Sigmoid colon (tissue), 7 donors: ENCODE results near the gene MPC1. TPM values are rescaled to one million over a fixed set of nuclear protein-coding genes. Genes with fewer than 3 reads are reported as not detected.

ENCODE experiments used
- polyA plus RNA-seq, 3 donors: library from polyadenylated mRNA; stranded (reverse); fragments of 200-250 nt; gene quantifications; one replicate each; pipeline ENCODE4 v1.2.3, GENCODE V29; 2013
- total RNA-seq, 4 donors: library from RNA; depleted of rRNA; stranded (reverse); fragments of >200 nt; gene quantifications; one replicate each; pipeline ENCODE4 v1.1.0, GENCODE V29; 2016
- donor health status: healthy with polysubstance abuse.
- donor health status: Bipolar disorder and iron deficiency.
- donor health status: healthy.

MPC1 gene
- total and polyA plus RNA-seq, 7 donors: 52.9 to 310 (median 82.0) TPM

Other genes with a start within 250 kb of the MPC1 start
- not detected for gene TBXT, start 215.1 kb downstream of the MPC1 start, total RNA-seq
- not detected for gene TBXT, start 215.1 kb downstream of the MPC1 start, polyA plus RNA-seq
- under 1 TPM in 1 of 4 donors, not detected in 3; 0.41 TPM for gene PRR18, start 74.5 kb downstream of the MPC1 start, total RNA-seq
- gene PRR18, start 74.5 kb downstream of the MPC1 start, polyA plus RNA-seq: under 1 TPM in 1 of 3 donors, not detected in 2; 0.06 TPM
- gene SFT2D1, start 40.4 kb downstream of the MPC1 start, total RNA-seq: 10 to 100 TPM; 26.0 to 46.2 (median 37.6) TPM
- 10 to 100 TPM; 49.2 to 92.8 (median 58.3) TPM for gene SFT2D1, start 40.4 kb downstream of the MPC1 start, polyA plus RNA-seq
- 1 to 10 TPM in 3 of 4 donors, under 1 TPM in 1; 0.66 to 3.0 (median 2.2) TPM for gene RAMACL, start 203.7 kb upstream of the MPC1 start, total RNA-seq
- under 1 TPM in 1 of 3 donors, not detected in 2; 0.34 TPM for gene RAMACL, start 203.7 kb upstream of the MPC1 start, polyA plus RNA-seq
- 10 to 100 TPM; 27.8 to 44.7 (median 32.3) TPM for gene RPS6KA2, start 244.3 kb upstream of the MPC1 start, total RNA-seq
- 10 to 100 TPM in 2 of 3 donors, 1 to 10 TPM in 1; 6.5 to 14.7 (median 12.6) TPM for gene RPS6KA2, start 244.3 kb upstream of the MPC1 start, polyA plus RNA-seq